Neuronal stem cell (in vitro differentiated cells): ENCODE data around the gene MSLN. TPM values are rescaled to one million over a fixed set of nuclear protein-coding genes. Genes with fewer than 3 reads are reported as not detected.
A peak's percentile ranks its signal among the peaks of the same experiment; 100 is the strongest.

Experiments used
- DNase-seq: peaks from one replicate; pipeline ENCODE4 v3.0.0-alpha.2; 2013; ENCODE audit warnings: low spot score
- H2AFZ ChIP-seq: one replicate; pipeline ENCODE4 v1.6.1; 2013; ENCODE audit warnings: mild to moderate bottlenecking, low read length, inconsistent platforms
- H2AK5ac ChIP-seq: 2 replicates; pipeline ENCODE4 v1.6.1; 2013; ENCODE audit warnings: low read depth, mild to moderate bottlenecking, inconsistent platforms, low read length, moderate library complexity, mixed read lengths
- H2BK120ac ChIP-seq: 2 replicates; pipeline ENCODE4 v1.6.1; 2013; ENCODE audit warnings: low read depth, mild to moderate bottlenecking, inconsistent platforms, low read length, moderate library complexity, mixed read lengths
- H2BK12ac ChIP-seq: one replicate; pipeline ENCODE4 v1.6.1; 2013; ENCODE audit warnings: low read length, inconsistent platforms
- H2BK15ac ChIP-seq: 2 replicates; pipeline ENCODE4 v1.6.1; 2013; ENCODE audit warnings: mild to moderate bottlenecking, low read length, inconsistent platforms, mixed read lengths
- H2BK5ac ChIP-seq: one replicate; pipeline ENCODE4 v1.6.1; 2013; ENCODE audit warnings: inconsistent platforms, mild to moderate bottlenecking, low read length, moderate library complexity
- H3K14ac ChIP-seq: one replicate; pipeline ENCODE4 v1.6.1; 2013; ENCODE audit warnings: low read length, inconsistent platforms
- H3K18ac ChIP-seq: 2 replicates; pipeline ENCODE4 v1.6.1; 2013; ENCODE audit warnings: low read length, inconsistent platforms
- H3K23ac ChIP-seq: 2 replicates; pipeline ENCODE4 v1.6.1; 2013; ENCODE audit warnings: low read depth, mild to moderate bottlenecking, mixed read lengths, low read length, inconsistent platforms; ENCODE audit not compliant: poor library complexity
- H3K27ac ChIP-seq: replicated peaks from 3 replicates; pipeline ENCODE4 v1.5.1; 2013; ENCODE audit warnings: low read length, inconsistent platforms
- H3K27me3 ChIP-seq, 3 experiments: 2 replicates each; pipeline ENCODE4 v1.6.1; 2013; ENCODE audit warnings: low read length in 3 of 3, mild to moderate bottlenecking in 2 of 3, inconsistent platforms in 1 of 3, low read depth in 1 of 3, mixed read lengths in 1 of 3, moderate library complexity in 1 of 3; ENCODE audit not compliant: control insufficient read depth in 3 of 3, insufficient read depth in 3 of 3
- H3K36me3 ChIP-seq, 2 donors: replicated peaks in 1 of 2; 2 replicates each; pipeline ENCODE4 v1.6.1; 2013; ENCODE audit warnings: low read length in 2 of 2; ENCODE audit not compliant: control insufficient read depth in 2 of 2, insufficient read depth in 2 of 2
- H3K4ac ChIP-seq: 2 replicates; pipeline ENCODE4 v1.6.1; 2013; ENCODE audit warnings: inconsistent platforms, mild to moderate bottlenecking, low read length, moderate library complexity
- H3K4me1 ChIP-seq, 2 donors: 1 replicate in 1 of 2; 2 replicates in 1 of 2; pipeline ENCODE4 v1.6.1; 2013; ENCODE audit warnings: low read length in 2 of 2, low read depth in 1 of 2; ENCODE audit not compliant: control insufficient read depth in 2 of 2, insufficient read depth in 1 of 2
- H3K4me2 ChIP-seq: one replicate; pipeline ENCODE4 v1.6.1; 2013; ENCODE audit warnings: mild to moderate bottlenecking, low read length, inconsistent platforms; ENCODE audit not compliant: insufficient read depth, poor library complexity, severe bottlenecking
- H3K4me3 ChIP-seq, 2 donors: 2 replicates each; pipeline ENCODE4 v1.5.1; 2013; ENCODE audit warnings: low read length in 2 of 2, mild to moderate bottlenecking in 2 of 2, inconsistent platforms in 1 of 2, moderate library complexity in 1 of 2
- H3K79me1 ChIP-seq: one replicate; pipeline ENCODE4 v1.6.1; 2013; ENCODE audit warnings: low read depth, mild to moderate bottlenecking, inconsistent platforms, low read length, moderate library complexity
- H3K9ac ChIP-seq: one replicate; pipeline ENCODE4 v1.6.1; 2013; ENCODE audit warnings: mild to moderate bottlenecking, low read depth, low read length, inconsistent platforms; ENCODE audit not compliant: poor library complexity
- H3K9me3 ChIP-seq, 2 donors: replicated peaks in 1 of 2; 2 replicates each; pipeline versions ENCODE3 to v1.6.1; 2013; ENCODE audit warnings: low read length in 2 of 2, mild to moderate bottlenecking in 2 of 2, inconsistent platforms in 1 of 2, low read depth in 1 of 2, mixed read lengths in 1 of 2, moderate library complexity in 1 of 2; ENCODE audit not compliant: control insufficient read depth in 2 of 2, insufficient read depth in 1 of 2
- H4K8ac ChIP-seq: one replicate; pipeline ENCODE4 v1.6.1; 2013; ENCODE audit warnings: low read depth, mild to moderate bottlenecking, inconsistent platforms, low read length, moderate library complexity
- H4K91ac ChIP-seq: one replicate; pipeline ENCODE4 v1.6.1; 2013; ENCODE audit warnings: low read length, low read depth, mild to moderate bottlenecking, inconsistent platforms; ENCODE audit not compliant: poor library complexity
- WGBS, 2 donors: extraction: QIAGEN DNeasy Blood & Tissue Kit; methylation state at CpG; one replicate each; pipeline ENCODE4 v1.1.7; 2013; ENCODE audit warnings: missing lambda C conversion rate in 2 of 2, mixed read lengths in 1 of 2; ENCODE audit not compliant: insufficient read length in 2 of 2, insufficient replicate concordance in 1 of 2; ENCODE audit errors: extremely low coverage in 2 of 2; 5-methylcytosine and 5-hydroxymethylcytosine counted together
- small RNA-seq: library from polyadenylated mRNA; stranded (forward); fragments of <200 nt; extraction: miRNeasy Mini kit (QIAGEN cat#:217004); gene quantifications from one replicate; pipeline ENCODE3, GENCODE V24; 2013; ENCODE audit not compliant: insufficient read depth

MSLN gene

GRCh38 chr16:817001-817906, 56.7 kb downstream of the MSLN start:
- H3K36me3 ChIP-seq, result no peaks in the 10 kb centered on the region
- peaks cover 0 to 15% (median 6%) of the 10 kb centered on the region in 3 experiments for H3K27me3 ChIP-seq
- peak overlapping the region; percentile 43 for H4K8ac ChIP-seq
- H2AK5ac ChIP-seq, result peak overlapping the region; percentile 88
- H3K18ac ChIP-seq, result peak overlapping the region; percentile 57
- H3K23ac ChIP-seq, result peak overlapping the region; percentile 65
- peak overlapping the region; percentile 56 for H3K14ac ChIP-seq
- peaks cover 1% of the 10 kb centered on the region for H3K79me1 ChIP-seq
- no CpG with 5 or more reads among the region's 71 CpGs for WGBS, 2 donors
- no peak overlapping the region for H4K91ac ChIP-seq
- H2BK120ac ChIP-seq, result peak overlapping the region; percentile 31
- no peak overlapping the region for H2AFZ ChIP-seq
- peaks cover 0 to under 1% of the 10 kb centered on the region in 2 donors for H3K9me3 ChIP-seq
- peak overlapping the region; percentile 81 for H2BK15ac ChIP-seq
- no peak for DNase-seq
- no peak overlapping the region for H3K4me2 ChIP-seq
- peak overlapping the region; percentile 44 for H3K9ac ChIP-seq
- H3K4me1 ChIP-seq, result peaks cover 4 to 8% of the 10 kb centered on the region in 2 donors
- H3K4me3 ChIP-seq, result no peak overlapping the region
- H3K27ac ChIP-seq, result no peak overlapping the region
- H2BK5ac ChIP-seq, result peak overlapping the region; percentile 87
- no peak overlapping the region for H3K4ac ChIP-seq
- H2BK12ac ChIP-seq, result peak overlapping the region; percentile 84

DNA sequence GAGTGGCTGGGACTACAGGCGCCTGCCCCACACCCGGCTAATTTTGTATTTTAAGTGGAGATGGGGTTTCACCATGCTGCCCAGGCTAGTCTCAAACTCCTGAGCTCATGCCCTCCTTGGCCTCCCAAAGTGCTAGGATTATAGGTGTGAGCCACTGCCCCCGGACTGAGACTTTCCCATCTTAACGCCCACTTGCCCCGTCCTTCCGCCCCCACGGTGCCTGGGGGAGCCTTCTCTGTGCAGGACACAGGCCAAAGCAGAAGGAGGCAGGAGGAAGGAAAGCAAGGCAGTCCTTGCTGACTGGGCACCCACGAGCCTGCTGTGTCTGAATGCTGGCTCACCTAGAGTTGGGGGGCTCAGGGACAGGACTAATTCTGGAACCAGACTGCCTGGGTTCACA, 57.6 kb downstream of the MSLN start:
- no peak overlapping the region for H3K9ac ChIP-seq
- H2BK15ac ChIP-seq, result no peak overlapping the region
- H3K14ac ChIP-seq, result no peak overlapping the region
- H2BK12ac ChIP-seq, result no peak overlapping the region
- no peak overlapping the region for H4K8ac ChIP-seq
- H3K23ac ChIP-seq, result no peak overlapping the region
- H3K4me1 ChIP-seq, result peaks cover 4 to 6% of the 10 kb centered on the region in 2 donors
- peaks cover 1% of the 10 kb centered on the region for H3K79me1 ChIP-seq
- DNase-seq, result no peak
- no peak overlapping the region for H2BK120ac ChIP-seq
- peaks cover 2 to 6% of the 10 kb centered on the region in 2 donors for H3K9me3 ChIP-seq
- no peak overlapping the region for H2AK5ac ChIP-seq
- H3K36me3 ChIP-seq, result no peaks in the 10 kb centered on the region
- H3K27me3 ChIP-seq, result peaks cover 0 to 9% (median 4%) of the 10 kb centered on the region in 3 experiments
- H3K4me2 ChIP-seq, result no peak overlapping the region
- no CpG with 5 or more reads among the region's 8 CpGs for WGBS, 2 donors
- no peak overlapping the region for H3K18ac ChIP-seq
- H2AFZ ChIP-seq, result no peak overlapping the region
- no peak overlapping the region for H4K91ac ChIP-seq
- H3K27ac ChIP-seq, result no peak overlapping the region
- no peak overlapping the region for H3K4ac ChIP-seq
- no peak overlapping the region for H2BK5ac ChIP-seq
- no peak overlapping the region for H3K4me3 ChIP-seq

Small RNA genes within 50 kb of the gene (small RNA-seq; reads per million reads assigned to genes)
- gene MIR662, result not detected
